GM12878 (cell line): ENCODE data around the gene THOC1.

Experiments used
- CTCF ChIP-seq, 3 experiments: IDR thresholded peaks in 2 of 3; conservative IDR thresholded peaks in 1 of 3; 2 replicates each; pipeline ENCODE4 v1.5.1; 2011; ENCODE audit warnings: low read depth in 3 of 3, low read length in 3 of 3, mild to moderate bottlenecking in 3 of 3, control low read depth in 2 of 3, moderate library complexity in 2 of 3, inconsistent platforms in 1 of 3, mixed read lengths in 1 of 3; ENCODE audit not compliant: control insufficient read depth in 2 of 3, insufficient read depth in 1 of 3; ENCODE audit errors: extremely low read depth in 1 of 3
- HCFC1 ChIP-seq: fragments of 150-350 bp; IDR thresholded peaks from 2 replicates; pipeline ENCODE4 v1.6.1; 2014; ENCODE audit warnings: low read length
- MAX ChIP-seq: IDR thresholded peaks from 2 replicates; pipeline ENCODE4 v1.6.1; 2012; ENCODE audit warnings: low read depth, low read length, improper control_type of control experiment
- MYB ChIP-seq: fragments of 150-350 bp; IDR thresholded peaks from 2 replicates; pipeline ENCODE4 v1.6.1; 2014; ENCODE audit warnings: mild to moderate bottlenecking, low read depth, low read length, borderline replicate concordance
- NFYB ChIP-seq: IDR thresholded peaks from 2 replicates; pipeline ENCODE4 v1.6.1; 2011; ENCODE audit warnings: low read depth, mild to moderate bottlenecking, low read length, improper control_type of control experiment, moderate library complexity; ENCODE audit not compliant: insufficient read depth
- POLR2A ChIP-seq: IDR thresholded peaks from 2 replicates; pipeline ENCODE4 v1.6.1; 2011; ENCODE audit warnings: low read depth, mild to moderate bottlenecking, low read length
- POLR2AphosphoS5 ChIP-seq: IDR thresholded peaks from 2 replicates; pipeline ENCODE4 v1.6.1; 2011; ENCODE audit warnings: mild to moderate bottlenecking, low read length, inconsistent platforms
- RAD21 ChIP-seq: IDR thresholded peaks from 2 replicates; pipeline ENCODE4 v1.6.1; 2011; ENCODE audit warnings: mild to moderate bottlenecking, low read depth, low read length, moderate library complexity; ENCODE audit not compliant: insufficient read depth
- REST ChIP-seq: IDR thresholded peaks from 2 replicates; pipeline ENCODE4 v1.6.1; 2012; ENCODE audit warnings: mild to moderate bottlenecking, low read depth, low read length
- SMAD1 ChIP-seq: fragments of 450-650 bp; IDR thresholded peaks from 2 replicates; pipeline ENCODE4 v1.6.1; 2018; ENCODE audit warnings: mild to moderate bottlenecking, low read depth; ENCODE audit not compliant: partially characterized antibody
- SMC3 ChIP-seq: IDR thresholded peaks from 2 replicates; pipeline ENCODE4 v1.6.1; 2011; ENCODE audit warnings: low read length, improper control_type of control experiment, borderline replicate concordance
- STAT1 ChIP-seq: fragments of 450-650 bp; conservative IDR thresholded peaks from 2 replicates; pipeline ENCODE4 v1.6.1; 2014; ENCODE audit warnings: antibody characterized with exemption, mild to moderate bottlenecking
- TCF3 ChIP-seq: IDR thresholded peaks from 2 replicates; pipeline ENCODE4 v1.6.1; 2012; ENCODE audit warnings: low read depth, mild to moderate bottlenecking, low read length, borderline replicate concordance; ENCODE audit not compliant: insufficient read depth
- ZNF274 ChIP-seq: IDR thresholded peaks from one replicate; pipeline ENCODE4 v1.8.0; 2011; ENCODE audit not compliant: insufficient read length, insufficient read depth

GRCh38 chr18:199214-199613 is 68.6 kb downstream of the THOC1 start:
- TF ChIP-seq CTCF (IDR thresholded peaks at IDR 0.05 in 2 of 3, conservative IDR thresholded peaks at IDR 0.05 in 1 of 3; ENCODE audit: control insufficient read depth in 2 of 3, extremely low read depth in 1 of 3, insufficient read depth in 1 of 3, low read depth in 3 of 3, low read length in 3 of 3) (no peak), MYB (no peak), REST (no peak), ZNF274 (no peak), SMC3 (no peak), NFYB (no peak), TCF3 (no peak), POLR2A (no peak), MAX (no peak), SMAD1 (no peak), STAT1 (no peak), POLR2AphosphoS5 (no peak), RAD21 (no peak), HCFC1 (no peak)
